ENCODE results near the gene STRAP. TPM values are rescaled to one million over a fixed set of nuclear protein-coding genes. Genes with fewer than 3 reads are reported as not detected.

STRAP gene
- total and polyA plus RNA-seq, 2 donors from 2014 or later = 85.9 to 99.1 TPM

- Histone ChIP-seq H3K27me3 (ENCODE audit: control insufficient read depth, insufficient read depth, low read length) (no peaks in the 10 kb centered on the region), H3K4me1 (ENCODE audit: control insufficient read depth in 2 of 3, insufficient read depth in 2 of 3, low read depth in 1 of 3, low read length in 3 of 3) (peaks cover 0 to 2% (median 0%) of the 10 kb centered on the region in 3 donors), H3K36me3 (ENCODE audit: control insufficient read depth in 2 of 3, insufficient read depth in 3 of 3, low read length in 3 of 3) (no peaks in the 10 kb centered on the region), H3K4me3 (ENCODE audit: low read length in 3 of 3) (no peak overlapping the region), H3K27ac (ENCODE audit: low read depth in 2 of 2, low read length in 2 of 2) (no peak overlapping the region), H3K9ac (ENCODE audit: low read length in 3 of 3) (no peak overlapping the region), H3K9me3 (ENCODE audit: control insufficient read depth in 2 of 3, insufficient read depth in 1 of 3, low read length in 3 of 3) (no peaks in the 10 kb centered on the region)
- DNase-seq = no peak
- TF ChIP-seq, protein P1, sequence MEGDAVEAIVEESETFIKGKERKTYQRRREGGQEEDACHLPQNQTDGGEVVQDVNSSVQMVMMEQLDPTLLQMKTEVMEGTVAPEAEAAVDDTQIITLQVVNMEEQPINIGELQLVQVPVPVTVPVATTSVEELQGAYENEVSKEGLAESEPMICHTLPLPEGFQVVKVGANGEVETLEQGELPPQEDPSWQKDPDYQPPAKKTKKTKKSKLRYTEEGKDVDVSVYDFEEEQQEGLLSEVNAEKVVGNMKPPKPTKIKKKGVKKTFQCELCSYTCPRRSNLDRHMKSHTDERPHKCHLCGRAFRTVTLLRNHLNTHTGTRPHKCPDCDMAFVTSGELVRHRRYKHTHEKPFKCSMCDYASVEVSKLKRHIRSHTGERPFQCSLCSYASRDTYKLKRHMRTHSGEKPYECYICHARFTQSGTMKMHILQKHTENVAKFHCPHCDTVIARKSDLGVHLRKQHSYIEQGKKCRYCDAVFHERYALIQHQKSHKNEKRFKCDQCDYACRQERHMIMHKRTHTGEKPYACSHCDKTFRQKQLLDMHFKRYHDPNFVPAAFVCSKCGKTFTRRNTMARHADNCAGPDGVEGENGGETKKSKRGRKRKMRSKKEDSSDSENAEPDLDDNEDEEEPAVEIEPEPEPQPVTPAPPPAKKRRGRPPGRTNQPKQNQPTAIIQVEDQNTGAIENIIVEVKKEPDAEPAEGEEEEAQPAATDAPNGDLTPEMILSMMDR (IDR thresholded peaks at IDR 0.05; ENCODE audit: borderline replicate concordance, extremely low read depth, insufficient read depth) = no peak
- intact Hi-C loops (cut with DNase I) = no loop called here
- no peak for FAIRE-seq
Observed at GRCh38 chr12:15842108-15842507, 40.1 kb upstream of the STRAP start.

- no peak overlapping the region for H3K27ac ChIP-seq (ENCODE audit: low read depth in 2 of 2, low read length in 2 of 2)
- H3K4me3 ChIP-seq (ENCODE audit: low read length in 3 of 3) = no peak overlapping the region
- no peak overlapping the region for H3K9ac ChIP-seq (ENCODE audit: low read length in 3 of 3)
- H3K4me1 ChIP-seq (ENCODE audit: control insufficient read depth in 2 of 3, insufficient read depth in 2 of 3, low read depth in 1 of 3, low read length in 3 of 3) = no peaks in the 10 kb centered on the region
- no peaks in the 10 kb centered on the region for H3K27me3 ChIP-seq (ENCODE audit: control insufficient read depth, insufficient read depth, low read length)
- intact Hi-C loops (cut with DNase I) = no loop called here
- no peak for FAIRE-seq
- DNase-seq = peak in 1 of 5 donors; percentile 45
- TF ChIP-seq, protein P1 (IDR thresholded peaks at IDR 0.05; ENCODE audit: borderline replicate concordance, extremely low read depth, insufficient read depth) = no peak
- H3K36me3 ChIP-seq (ENCODE audit: control insufficient read depth in 2 of 3, insufficient read depth in 3 of 3, low read length in 3 of 3) = no peaks in the 10 kb centered on the region
- H3K9me3 ChIP-seq (ENCODE audit: control insufficient read depth in 2 of 3, insufficient read depth in 1 of 3, low read length in 3 of 3) = no peaks in the 10 kb centered on the region
Observed at GRCh38 chr12:15846887-15847286, 35.3 kb upstream of the STRAP start.

DNA sequence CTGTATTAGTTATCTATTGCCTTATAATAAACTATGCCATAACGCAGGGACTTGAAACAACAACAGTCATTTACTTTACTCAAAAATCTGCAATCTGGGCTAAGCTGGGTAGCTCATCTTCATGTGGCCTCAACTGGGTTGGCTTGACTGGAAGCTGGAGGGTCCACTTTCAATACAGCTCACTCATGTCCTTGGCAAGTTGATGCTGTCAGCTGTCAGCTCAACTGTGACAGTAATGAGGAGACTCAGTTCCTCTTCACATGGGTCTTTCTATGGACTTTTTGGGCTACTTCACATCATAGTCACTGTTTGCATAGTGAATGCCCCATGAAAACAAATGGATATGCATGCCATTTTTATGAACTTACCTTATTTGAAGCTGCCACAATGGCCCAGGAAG lies 33.6 kb upstream of the STRAP start:
- Histone ChIP-seq H3K27me3 (ENCODE audit: control insufficient read depth, insufficient read depth, low read length) (no peaks in the 10 kb centered on the region), H3K4me1 (ENCODE audit: control insufficient read depth in 2 of 3, insufficient read depth in 2 of 3, low read depth in 1 of 3, low read length in 3 of 3) (no peaks in the 10 kb centered on the region), H3K9ac (ENCODE audit: low read length in 3 of 3) (no peak overlapping the region), H3K36me3 (ENCODE audit: control insufficient read depth in 2 of 3, insufficient read depth in 3 of 3, low read length in 3 of 3) (no peaks in the 10 kb centered on the region), H3K9me3 (ENCODE audit: control insufficient read depth in 2 of 3, insufficient read depth in 1 of 3, low read length in 3 of 3) (no peaks in the 10 kb centered on the region), H3K27ac (ENCODE audit: low read depth in 2 of 2, low read length in 2 of 2) (no peak overlapping the region), H3K4me3 (ENCODE audit: low read length in 3 of 3) (no peak overlapping the region)
- intact Hi-C loops (cut with DNase I) = no loop called here
- FAIRE-seq = no peak
- TF ChIP-seq, protein P1 (IDR thresholded peaks at IDR 0.05; ENCODE audit: borderline replicate concordance, extremely low read depth, insufficient read depth) = no peak
- no peak for DNase-seq

GRCh38 chr12:15851045-15851620 lies 31.1 kb upstream of the STRAP start:
- TF ChIP-seq, protein P1 (IDR thresholded peaks at IDR 0.05; ENCODE audit: borderline replicate concordance, extremely low read depth, insufficient read depth) = no peak
- Histone ChIP-seq H3K36me3 (ENCODE audit: control insufficient read depth in 2 of 3, insufficient read depth in 3 of 3, low read length in 3 of 3) (no peaks in the 10 kb centered on the region), H3K4me3 (ENCODE audit: low read length in 3 of 3) (no peak overlapping the region), H3K9me3 (ENCODE audit: control insufficient read depth in 2 of 3, insufficient read depth in 1 of 3, low read length in 3 of 3) (no peaks in the 10 kb centered on the region), H3K9ac (ENCODE audit: low read length in 3 of 3) (no peak overlapping the region), H3K27ac (ENCODE audit: low read depth in 2 of 2, low read length in 2 of 2) (no peak overlapping the region), H3K27me3 (ENCODE audit: control insufficient read depth, insufficient read depth, low read length) (no peaks in the 10 kb centered on the region), H3K4me1 (ENCODE audit: control insufficient read depth in 2 of 3, insufficient read depth in 2 of 3, low read depth in 1 of 3, low read length in 3 of 3) (no peaks in the 10 kb centered on the region)
- intact Hi-C loops (cut with DNase I) = loop anchor here (5.0 to 10.0 kb wide), 2 partner anchors 259 to 576 kb away; no protein-coding TSS in a partner anchor
- FAIRE-seq (no peak), DNase-seq (no peak)

All from kidney (tissue), 14 donors.